Erythroblast (primary cell): ENCODE results near the gene CNKSR2.

Source experiments
- GATA1 ChIP-seq: IDR thresholded peaks from 2 replicates; pipeline ENCODE4 v1.6.1; 2011; ENCODE audit warnings: low read depth, mild to moderate bottlenecking, control low read depth, low read length, moderate library complexity
- POLR2A ChIP-seq: IDR thresholded peaks from 2 replicates; pipeline ENCODE4 v1.6.1; 2011; ENCODE audit warnings: mild to moderate bottlenecking, low read length

- TF ChIP-seq POLR2A (no peak), GATA1 (no peak)
Observed at GRCh38 chrX:21659320-21659719, 285.1 kb downstream of the CNKSR2 start.
